GM18868 (cell line): ENCODE results near the gene ACSM5.

Source experiments
- ATAC-seq: cut with Tn5 transposase; IDR thresholded peaks from one replicate; pipeline ENCODE4 v1.9.1; 2021; ENCODE audit warnings: mild to moderate bottlenecking, moderate library complexity; ENCODE audit not compliant: unreplicated experiment

The ACSM5 gene

GRCh38 chr16:20409398-20410120 lies at the start of gene ACSM5:
Gene ACSM5, plus strand, starts transcription at chr16:20409534. Its CDS starts 1,951 bp downstream, at chr16:20411485.
- ATAC-seq, result peak; percentile 50

- ATAC-seq, result no peak
Measured at GRCh38 chr16:20359997-20360396, 49.3 kb upstream of the ACSM5 start.

- ATAC-seq, result no peak
Measured at GRCh38 chr16:20363191-20363590, 46.1 kb upstream of the ACSM5 start.

- ATAC-seq, result no peak
Measured at GRCh38 chr16:20364051-20364450, 45.3 kb upstream of the ACSM5 start.

GRCh38 chr16:20369452-20370054 lies 39.8 kb upstream of the ACSM5 start:
- ATAC-seq, result no peak

- ATAC-seq, result no peak
Measured at GRCh38 chr16:20372701-20373100, 36.6 kb upstream of the ACSM5 start.

GRCh38 chr16:20377181-20377580 lies 32.2 kb upstream of the ACSM5 start:
- ATAC-seq, result no peak

- ATAC-seq, result no peak
Measured at GRCh38 chr16:20380782-20381181, 28.6 kb upstream of the ACSM5 start.

- ATAC-seq, result no peak
Measured at GRCh38 chr16:20382202-20382948, 27.0 kb upstream of the ACSM5 start.

- peak; percentile 46 for ATAC-seq
Measured at GRCh38 chr16:20383106-20384029, 26.0 kb upstream of the ACSM5 start.

- no peak for ATAC-seq
Measured at GRCh38 chr16:20385844-20386832, 23.2 kb upstream of the ACSM5 start.

GRCh38 chr16:20387978-20388377 lies 21.4 kb upstream of the ACSM5 start:
- ATAC-seq, result no peak

- ATAC-seq, result no peak
Measured at GRCh38 chr16:20388854-20389253, 20.5 kb upstream of the ACSM5 start.

GRCh38 chr16:20391045-20391444 lies 18.3 kb upstream of the ACSM5 start:
- ATAC-seq, result no peak

GRCh38 chr16:20393801-20394577 lies 15.3 kb upstream of the ACSM5 start:
- ATAC-seq, result no peak

- ATAC-seq, result no peak
Measured at GRCh38 chr16:20395946-20396345, 13.4 kb upstream of the ACSM5 start.

- no peak for ATAC-seq
Measured at GRCh38 chr16:20396846-20397467, 12.4 kb upstream of the ACSM5 start.

GRCh38 chr16:20397468-20398074 lies 11.8 kb upstream of the ACSM5 start:
- ATAC-seq, result no peak
